KG1 (cell line): ENCODE results near the gene MTREX.

ENCODE experiments used
- DNase-seq: peaks from one replicate; lab custom pipeline; 2025; lab: John Stamatoyannopoulos, UW

The MTREX gene

DNA sequence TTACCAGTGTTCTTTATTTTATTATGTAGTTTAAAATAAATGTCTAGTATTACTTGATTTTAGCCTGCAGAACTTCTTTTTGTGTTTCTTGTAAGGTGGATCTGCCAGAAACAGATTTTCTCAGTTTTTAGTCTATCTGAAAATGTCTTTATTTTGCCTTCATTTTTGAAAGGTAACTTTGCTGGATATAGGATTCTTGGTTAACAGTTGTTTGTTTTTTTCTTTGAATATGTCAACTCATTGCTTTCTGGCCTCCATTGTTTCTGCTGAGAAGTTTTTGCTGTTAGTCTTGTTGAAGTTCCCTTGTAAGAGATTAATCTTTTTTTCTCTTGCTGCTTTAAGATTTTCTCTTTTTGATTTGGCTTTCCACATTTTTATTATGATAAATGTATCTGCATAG is 75.5 kb downstream of the MTREX start:
- no peak for DNase-seq

DNA sequence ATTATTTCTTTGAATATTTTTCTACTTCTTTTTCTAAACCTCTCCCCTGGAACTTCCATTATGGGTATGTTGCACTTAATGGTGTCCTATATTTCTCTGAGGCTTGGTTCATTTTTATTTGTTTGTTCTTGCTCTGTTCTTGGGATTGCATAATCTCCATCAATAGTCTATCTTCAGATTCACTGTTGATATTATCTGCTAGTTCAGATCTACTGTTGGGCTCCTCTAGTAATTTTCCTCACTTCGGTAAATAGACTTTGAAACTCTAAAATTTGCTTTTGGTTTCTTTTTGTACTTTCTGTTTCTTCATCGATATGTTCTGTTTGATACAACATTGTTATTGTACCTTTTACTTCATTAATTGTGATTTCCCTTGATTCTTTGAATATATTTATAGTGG is 76.3 kb downstream of the MTREX start:
- no peak for DNase-seq

DNA sequence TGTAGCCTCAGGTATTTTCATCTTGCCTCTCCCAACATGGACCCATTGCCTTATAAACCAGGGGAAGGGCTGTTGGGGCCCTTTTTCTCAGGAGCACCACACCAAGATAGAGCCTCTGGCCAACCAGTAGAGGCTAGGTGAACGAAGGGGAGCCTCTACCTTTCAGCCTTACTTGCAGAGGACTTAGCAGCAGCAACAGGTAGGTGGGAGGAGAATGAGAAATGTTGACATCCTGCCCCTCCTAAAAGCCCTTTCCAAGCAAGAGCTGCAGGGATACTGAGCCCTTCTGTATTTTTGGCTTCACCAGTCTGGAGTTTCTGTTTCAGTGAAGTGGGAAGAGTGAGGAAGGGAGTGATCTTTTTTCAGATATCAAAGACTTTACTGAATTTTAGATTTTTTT is 77.4 kb downstream of the MTREX start:
- no peak for DNase-seq

DNA sequence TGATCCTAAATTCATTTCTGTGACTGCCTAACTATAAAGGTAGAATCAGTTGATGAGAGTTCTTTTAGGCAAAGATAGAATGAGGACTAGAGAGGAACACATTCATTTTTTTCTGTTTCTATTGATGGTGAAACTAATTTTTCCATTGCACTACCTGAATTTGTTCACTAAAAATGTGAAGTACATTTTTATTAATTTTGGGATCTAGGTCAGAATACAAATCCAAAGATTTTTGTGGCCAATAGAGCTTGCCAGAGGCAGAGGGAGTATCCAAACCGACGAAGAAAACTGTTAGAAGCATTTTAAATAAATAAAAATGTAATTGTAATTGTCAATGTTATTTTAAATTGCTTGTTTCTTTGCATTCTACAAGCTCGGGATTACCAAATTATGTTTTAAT is 78.1 kb downstream of the MTREX start:
- no peak for DNase-seq

DNA sequence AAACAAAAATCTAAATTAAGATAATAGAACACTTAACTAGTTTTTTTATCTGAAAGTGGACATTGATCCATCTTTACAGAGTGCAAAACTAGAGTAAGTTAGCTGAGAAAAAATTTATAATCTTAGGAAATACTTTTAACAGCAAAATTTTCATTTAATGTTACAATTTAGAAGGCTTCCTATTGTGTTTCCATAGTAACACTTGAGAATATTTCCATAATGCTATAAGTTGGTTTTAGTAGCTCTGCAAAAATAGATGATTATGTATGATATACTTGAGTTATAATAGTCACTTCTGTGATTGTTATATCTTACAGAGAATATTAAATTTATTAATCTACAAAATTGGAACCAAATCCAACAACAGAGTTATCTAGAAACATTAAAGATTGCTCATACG is 78.6 kb downstream of the MTREX start:
- no peak for DNase-seq

DNA sequence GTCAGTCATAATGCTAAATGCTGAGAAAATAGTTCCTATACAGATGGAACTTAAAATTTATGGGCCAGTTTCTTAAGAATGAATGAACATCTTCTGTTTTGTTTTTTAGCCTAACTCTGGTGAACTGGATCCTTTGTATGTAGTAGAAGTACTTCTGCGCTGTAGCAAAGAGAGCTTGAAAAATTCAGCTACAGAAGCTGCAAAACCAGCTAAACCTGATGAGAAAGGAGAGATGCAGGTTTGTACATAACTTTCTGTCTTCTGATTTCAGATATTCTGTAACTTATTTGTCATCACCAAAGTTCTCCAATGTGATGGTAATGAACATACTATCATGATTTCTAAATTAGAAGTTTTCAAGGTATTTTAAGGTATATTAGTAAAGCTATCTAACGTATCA is 80.1 kb downstream of the MTREX start:
- no peak for DNase-seq

DNA sequence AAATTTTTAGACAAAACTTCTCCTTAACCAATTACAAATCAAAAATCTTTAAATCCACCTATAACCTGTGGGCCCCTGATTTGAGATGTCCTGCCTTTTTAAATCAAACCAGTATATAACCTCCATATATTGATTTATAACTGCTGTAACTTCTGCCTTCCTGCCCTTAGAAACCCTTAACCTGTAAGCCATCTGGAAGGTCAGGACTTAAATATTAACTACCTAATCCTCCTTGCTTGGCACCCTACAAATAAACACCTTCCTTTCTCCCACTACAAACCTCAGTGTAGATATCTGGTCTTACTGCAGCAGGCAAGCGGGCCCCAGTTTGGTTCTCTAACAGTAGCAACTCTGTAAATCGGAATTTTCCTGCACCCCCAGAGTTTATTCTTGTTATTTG is 83.9 kb downstream of the MTREX start:
- DNase-seq: no peak

DNA sequence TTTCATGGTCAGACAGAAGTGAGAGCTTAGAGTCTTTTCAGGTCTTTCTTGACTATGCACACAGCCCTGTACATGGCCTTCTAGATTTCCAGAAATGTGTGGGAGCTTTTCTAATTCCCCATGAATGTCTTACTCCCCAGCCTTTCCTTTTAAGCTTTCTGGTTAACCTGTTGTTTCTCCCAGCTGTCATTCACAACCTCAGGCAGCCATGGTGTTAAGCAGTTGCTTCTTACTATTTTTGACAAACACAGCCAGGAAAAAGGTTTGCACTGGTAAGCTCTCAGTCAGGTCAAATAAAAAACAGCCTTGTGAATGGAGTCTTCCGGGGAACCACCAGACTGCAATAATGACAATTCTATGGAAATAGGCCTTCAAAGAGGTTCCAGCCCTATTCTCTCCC is 84.9 kb downstream of the MTREX start:
- no peak for DNase-seq

DNA sequence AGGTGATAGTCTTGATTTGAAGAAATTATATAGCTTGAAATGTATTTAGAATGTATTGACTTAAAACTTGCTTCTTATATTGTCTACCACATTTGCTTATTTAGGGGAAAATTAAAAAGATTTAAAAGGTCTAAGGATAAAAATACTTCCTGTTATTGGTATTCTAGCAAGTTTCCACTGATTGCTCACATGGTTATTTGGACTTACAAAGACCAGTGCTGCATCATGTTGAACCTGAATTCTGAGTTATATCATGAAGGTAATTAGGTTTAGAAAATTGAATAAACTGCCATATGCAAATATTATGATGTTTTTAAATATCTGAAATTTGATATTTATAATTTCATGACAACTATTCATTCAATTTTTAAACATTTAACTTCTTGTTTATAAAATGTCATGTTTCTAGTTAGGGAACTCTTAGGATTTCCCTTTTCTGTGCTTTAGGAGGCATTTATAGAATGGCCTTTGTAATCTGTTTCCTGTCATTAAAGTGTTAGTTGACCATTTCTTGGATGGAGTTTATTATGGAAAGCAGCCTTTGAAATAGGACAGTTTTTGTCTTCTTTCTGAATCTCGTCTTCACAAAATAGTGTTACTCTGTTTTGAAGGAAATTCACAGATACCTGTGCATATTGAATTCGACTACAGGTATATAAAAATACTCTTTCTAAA is 85.8 kb downstream of the MTREX start:
- DNase-seq: no peak

DNA sequence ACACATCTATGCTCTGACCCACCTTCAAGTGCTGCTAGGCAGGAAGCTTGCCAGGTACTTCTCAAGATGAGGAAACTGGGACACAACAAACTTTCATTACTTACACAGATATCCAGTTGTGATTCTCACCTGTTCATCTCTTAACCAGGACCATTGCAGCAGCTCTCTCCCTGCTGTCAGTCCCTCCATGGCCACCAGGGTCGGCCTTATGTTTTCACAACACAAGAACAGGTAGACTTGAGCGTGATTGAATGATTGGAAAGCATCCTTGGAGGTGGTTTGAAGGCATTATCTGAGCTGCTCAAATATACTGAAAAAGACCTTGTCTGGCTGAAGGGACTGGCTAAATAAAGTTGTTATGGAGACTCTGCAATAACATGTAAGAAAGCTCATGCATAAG is 94.4 kb downstream of the MTREX start:
- DNase-seq: no peak

DNA sequence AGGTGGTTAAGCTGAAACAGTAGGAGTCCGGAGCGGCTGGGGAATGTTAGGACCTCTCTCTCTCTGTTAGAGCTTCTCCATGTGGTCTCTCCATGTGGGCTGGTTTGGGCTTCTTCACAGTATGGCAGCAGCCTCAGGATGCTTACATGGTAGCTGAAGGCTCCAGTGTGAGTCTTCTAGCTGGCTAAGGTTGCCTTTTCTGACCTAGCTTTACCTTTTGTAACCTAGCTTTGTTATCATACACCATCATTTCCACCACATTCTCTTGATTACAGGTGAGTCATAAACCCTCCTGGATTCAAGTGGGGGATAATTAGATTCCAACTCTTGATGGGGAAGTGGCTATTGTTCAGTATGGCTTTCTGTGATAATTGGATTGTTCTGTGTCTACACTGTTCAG is 98.5 kb downstream of the MTREX start:
- DNase-seq: no peak

DNA sequence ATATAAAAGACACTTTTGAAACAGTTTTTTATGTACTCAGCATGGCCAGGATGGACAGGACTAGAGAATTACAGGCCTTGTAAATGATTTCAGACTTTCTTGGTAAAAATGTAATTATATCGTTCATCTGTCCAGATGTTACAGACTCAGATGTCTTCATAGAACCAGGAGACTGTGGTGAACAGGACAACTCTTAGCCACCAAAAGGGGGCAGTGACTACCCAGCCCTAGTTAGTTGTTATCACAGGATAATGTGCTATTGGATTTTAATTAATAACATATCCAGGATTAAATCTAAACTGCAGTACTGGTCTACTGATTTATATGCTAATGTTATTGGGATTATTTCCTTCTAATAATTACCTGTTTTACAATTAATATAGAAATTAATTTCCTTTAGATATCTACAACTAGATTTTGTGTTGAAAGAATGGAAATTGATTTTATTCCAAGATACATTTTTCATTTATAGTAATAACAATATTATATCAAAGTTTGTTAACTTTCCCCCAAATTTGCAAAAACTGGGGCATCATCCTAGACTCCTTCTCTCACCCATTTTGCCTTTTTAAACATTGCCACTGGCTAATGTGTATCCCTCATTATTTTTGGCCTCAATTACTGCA is 99.4 kb downstream of the MTREX start:
- no peak for DNase-seq

DNA sequence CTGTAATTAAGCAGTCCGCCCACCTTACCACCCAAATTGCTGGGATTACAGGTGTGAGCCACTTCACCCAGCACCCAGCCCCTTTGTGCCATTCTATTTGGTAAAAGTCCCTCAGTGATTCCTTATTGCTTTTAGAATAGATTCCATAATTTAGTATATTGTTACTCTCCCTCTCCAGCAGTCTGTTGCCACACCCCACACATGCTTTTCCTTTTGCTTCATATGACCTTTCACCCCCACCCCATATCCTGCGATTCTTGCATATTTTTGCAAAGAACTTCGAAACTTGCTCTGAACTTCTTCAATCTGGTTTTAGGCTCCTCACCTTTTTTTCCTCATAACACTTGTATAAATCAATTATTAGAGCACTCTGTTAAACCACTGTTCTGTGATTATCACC is 100.2 kb downstream of the MTREX start:
- DNase-seq: no peak

DNA sequence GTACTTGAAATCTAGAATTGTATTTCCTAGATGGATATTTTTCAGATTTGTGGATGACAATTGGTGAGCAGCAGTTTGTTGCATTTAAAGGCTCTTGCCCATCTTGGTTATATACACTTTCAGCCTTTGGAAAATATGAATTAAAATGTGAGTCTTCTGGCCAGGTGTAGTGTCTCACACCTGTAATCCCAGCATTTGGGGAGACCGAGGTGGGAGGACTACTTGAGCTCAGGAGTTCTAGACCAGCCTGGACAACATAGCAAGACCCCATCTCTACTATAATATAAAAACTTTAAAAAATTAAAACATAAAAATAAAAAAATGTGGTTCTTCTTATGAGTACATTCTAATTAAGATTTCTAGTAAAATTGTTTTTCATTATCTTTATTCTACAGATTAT is 102.0 kb downstream of the MTREX start:
- no peak for DNase-seq

DNA sequence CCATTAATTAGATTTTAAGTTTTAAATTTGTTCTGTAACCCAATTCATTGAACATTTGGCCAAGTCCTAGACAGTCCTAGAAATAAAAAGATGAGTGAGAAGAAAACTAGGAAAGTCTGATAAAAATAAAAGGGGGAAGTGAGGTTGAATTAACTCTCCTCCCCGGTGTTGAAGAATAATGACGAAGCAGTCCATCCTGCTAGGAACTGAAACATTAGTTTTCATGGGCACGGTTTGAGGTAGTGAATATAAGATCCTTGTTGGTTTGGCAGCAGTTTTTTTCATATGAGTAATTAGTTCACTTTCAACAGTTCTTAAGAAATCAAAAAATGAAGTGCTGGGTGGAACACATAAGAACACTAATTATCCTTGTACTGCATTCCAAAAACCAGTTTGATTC is 103.1 kb downstream of the MTREX start:
- no peak for DNase-seq

DNA sequence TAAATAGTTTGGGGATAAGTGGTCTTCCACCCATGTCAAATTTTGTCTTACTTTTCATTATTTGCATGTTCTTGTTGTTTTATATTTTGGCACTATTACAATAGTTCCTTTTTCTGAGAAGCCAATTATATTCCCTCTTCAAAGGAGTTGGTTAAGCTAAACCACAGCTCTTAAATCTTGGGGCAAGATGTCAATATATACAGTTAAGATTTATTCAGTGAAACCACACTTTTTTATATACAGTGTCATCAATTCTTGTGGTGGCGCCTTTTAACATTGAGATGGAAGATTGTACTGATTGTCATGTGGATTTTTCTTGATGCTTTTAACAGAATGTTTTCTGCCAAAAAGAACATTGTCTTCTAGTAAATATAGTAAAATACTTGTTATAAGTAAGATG is 104.1 kb downstream of the MTREX start:
- DNase-seq: no peak

DNA sequence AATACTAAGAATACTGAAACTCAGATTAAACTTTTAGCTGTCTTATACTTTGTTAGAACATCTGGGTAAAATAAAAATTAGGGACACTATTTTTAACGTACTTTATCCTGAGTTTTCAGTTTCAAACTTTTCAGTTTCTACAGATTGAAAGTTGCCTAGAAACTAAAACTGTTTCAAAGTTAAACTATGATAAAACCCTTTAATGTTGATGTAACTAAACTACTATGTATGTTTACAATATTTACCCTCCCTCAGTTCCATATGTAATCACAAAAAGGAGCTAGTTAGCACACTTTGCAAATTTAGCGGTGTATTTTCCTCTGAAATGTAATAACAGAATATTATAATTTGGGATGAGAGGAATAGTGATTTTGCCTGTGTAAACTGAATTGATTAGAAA is 105.9 kb downstream of the MTREX start:
- no peak for DNase-seq

DNA sequence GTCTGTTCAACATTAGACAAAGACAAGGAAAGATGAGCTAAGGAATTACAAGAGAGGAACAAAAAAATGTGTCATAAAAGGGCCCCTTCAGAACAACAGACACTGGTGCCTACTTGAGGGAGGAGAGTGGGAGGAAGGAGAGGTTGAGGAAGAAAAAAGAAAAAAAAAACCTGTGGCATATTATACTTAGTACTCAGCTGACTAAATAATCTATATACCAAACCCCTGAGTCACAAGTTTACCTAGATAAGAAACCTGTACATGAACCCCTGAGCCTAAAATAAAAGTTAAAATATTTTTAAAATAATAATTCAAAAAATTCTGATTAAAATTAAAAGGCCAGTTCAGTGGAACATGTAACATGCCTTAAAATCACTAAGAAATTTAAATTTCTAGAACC is 107.3 kb downstream of the MTREX start:
- no peak for DNase-seq

DNA sequence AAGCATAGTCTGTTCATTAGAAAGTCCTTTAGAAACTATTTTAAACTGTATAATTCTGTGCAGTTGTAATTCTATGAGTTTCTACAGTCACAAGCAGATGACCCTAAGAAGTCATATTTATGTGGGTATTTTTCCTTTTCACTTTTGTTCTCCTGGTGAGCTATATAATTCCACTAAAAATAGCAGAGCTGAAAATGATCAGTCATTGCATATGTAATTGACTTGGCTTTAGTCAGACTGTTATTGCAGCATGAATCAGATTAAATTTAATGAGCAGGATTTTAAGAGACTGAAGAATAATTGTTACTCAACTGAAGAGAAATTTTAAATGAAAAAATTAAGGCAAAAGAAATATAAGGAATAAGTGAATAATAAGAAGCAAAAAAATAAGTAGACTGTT is 108.5 kb downstream of the MTREX start:
- DNase-seq: no peak

DNA sequence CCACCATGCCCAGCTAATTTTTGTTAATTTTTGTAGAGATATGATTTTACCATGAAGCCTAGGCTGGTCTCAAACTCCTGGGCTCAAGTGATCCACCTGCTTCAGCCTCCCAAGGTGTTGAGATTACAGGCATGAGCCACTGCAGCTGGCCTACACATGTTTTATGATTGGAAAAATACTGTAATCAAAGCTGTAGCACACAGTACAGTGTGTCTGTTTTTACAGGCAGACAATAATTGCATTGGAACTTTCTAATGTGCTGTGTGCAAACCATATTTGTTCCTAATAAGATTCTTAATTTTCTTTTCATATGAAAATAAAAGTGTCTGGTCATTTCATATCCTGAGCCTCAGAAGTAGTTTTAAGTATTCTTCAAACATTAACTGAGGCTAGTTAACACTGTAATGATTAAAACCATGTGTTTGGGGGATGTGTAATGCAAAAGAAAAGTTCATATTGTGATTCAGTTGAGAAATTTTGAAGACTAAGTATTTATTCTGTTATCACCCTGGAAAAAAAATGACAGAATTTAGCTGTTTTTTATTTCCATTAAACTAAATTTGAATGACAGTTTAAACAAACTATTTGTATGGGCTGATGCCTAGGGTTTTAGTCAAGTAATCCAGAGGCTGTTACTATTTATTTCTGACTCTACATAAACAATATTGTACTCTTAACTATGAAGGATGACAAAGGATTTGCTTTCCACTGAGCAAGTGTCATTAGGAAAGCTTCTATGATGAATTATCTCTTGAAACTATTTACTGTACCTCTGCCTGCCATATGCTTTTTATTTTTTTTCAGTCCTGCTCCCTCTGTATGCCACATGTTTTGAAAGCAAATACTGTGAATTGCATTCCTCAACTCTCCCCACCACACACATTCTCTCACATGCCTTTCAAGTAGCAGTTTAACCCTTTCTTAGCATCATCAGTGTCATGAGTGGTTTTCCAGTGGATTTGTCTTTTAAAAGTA is 111.5 kb downstream of the MTREX start:
- no peak for DNase-seq

DNA sequence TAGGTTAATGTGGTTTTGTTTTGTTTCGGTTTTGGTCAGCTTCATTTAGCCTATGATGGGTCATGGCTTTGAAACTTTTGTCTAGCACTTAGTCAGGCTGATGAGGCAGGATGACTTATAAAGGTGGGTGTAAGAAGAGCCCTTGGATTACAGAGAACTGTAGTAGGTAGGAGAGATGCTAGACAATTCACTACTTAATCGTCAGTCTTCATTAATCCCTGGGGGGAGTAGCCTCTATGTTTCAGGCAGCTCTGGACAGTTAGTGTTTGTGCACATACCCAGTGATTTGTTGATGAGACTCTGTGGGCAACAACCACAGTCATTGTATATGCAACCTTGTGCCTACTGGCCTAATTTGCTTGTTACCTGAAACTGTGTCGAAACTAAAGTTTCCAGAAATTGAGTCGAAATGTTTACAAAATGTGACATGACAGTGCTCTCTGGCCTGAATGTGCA is 113.3 kb downstream of the MTREX start:
- DNase-seq: no peak

DNA sequence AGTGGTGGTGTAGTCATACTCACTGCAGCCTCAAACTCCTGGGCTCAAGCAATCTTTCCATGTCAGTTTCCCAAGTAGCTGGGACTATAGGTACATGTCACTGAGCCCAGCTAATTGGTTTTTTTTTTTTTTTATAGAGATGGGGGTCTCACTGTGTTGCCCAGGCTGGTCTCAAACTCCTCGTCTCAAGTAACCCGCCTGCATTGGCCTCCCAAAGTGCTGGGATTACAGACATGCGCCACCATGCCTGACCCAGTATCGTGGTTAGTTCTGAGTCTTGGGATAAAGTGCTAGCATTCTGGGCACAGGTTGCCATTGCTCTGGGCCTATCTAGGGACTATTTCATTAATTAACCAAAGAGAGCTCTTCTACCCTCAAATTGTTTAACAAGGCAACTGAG is 118.7 kb downstream of the MTREX start:
- DNase-seq: no peak

DNA sequence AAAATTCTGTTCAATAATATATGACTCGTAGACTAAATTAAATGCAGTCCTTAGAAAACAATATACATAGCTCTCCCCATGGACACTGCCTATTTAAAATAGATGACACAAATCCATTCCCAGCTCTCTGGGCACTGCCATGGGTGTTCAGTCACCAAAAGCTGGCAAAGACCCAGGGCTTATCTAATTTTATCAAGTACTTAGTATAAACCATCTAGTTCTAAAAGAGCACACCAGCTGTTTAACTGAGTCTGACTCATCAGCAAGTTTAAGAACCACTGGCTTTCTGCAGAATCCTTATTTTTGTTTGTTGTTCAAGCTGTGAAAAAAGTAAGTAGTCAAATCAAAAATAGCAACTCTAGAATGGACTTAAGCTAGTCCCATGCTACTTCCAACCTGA is 119.4 kb downstream of the MTREX start:
- no peak for DNase-seq
